GM19455 (cell line): ENCODE data around the gene YOD1.

Source experiments
- ATAC-seq: cut with Tn5 transposase; IDR thresholded peaks from one replicate; pipeline ENCODE4 v1.9.1; 2021; ENCODE audit not compliant: unreplicated experiment

The YOD1 gene

DNA sequence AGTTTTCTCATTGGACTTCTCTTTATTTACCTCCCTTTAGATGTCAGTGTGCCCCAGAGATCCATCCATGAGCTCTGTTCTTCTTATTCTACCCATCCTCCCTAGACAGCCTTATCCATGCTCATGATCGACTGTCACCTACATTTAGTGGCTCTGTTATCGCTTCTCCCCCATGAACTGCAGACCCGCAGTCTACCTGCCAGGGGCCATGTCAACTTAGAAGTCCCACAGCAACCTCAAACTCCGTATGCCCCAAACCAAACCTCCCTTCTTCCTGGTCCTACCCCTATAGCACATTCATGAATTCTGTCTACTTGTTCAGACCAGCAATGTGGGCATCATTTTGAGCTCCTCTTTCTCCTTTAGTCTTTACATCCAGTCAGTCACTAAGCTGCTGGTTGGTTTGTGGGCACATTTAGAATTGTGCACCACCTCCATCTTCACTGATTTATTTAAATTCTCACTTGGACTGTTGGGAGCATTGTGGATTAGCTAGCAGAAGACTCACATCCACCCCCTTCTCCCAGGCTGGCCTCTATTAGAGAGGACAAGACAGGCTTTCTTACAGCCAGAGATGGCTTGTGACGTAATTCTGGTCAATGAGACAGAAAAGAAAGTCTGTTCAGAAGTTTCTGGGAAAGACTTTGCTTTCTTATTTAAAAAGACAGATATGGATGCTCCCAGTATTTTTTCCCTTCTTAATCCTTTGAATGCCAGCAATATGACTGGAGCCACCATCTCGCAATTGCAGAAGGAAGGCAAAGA lies 37.5 kb downstream of the YOD1 start:
- ATAC-seq = no peak

DNA sequence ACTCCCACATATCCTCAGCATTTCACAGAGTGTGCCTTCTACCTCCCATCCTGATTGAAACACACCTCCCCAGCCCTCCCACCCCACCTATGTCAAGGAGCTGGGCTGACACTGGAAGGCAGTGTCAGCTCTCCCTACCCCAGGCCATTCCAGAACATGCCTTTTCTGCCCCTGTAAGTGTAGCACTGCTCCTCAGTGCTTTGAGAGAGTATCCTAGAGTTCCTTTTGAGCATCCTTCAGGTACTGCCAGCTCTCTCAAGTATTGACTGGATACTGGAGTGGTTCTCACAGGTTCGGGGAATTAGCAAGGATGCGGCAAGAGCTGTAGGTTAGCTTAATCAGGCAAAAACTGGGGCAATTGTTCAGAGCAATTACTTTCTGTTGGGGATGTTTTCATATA lies 40.3 kb downstream of the YOD1 start:
- ATAC-seq = no peak

DNA sequence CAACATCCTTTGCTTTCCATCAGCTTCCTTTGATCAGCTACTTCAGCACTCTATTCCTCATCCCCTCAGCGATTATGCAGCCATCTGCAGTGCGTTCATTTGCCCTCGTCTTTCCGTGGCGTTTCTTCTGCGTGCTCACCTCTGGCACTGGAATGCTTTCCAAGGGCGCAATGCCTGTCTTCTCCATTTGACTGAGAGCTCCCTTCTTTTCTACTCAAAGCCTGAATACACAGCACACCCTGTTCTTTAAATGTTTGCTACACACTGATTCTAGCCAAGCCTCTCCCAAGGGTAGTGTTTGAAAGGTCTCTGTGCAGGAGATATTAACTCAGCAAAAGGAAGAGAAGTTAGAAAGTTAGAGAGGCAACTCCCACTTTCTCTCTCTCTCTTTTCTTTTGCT lies 41.1 kb downstream of the YOD1 start:
- no peak for ATAC-seq

DNA sequence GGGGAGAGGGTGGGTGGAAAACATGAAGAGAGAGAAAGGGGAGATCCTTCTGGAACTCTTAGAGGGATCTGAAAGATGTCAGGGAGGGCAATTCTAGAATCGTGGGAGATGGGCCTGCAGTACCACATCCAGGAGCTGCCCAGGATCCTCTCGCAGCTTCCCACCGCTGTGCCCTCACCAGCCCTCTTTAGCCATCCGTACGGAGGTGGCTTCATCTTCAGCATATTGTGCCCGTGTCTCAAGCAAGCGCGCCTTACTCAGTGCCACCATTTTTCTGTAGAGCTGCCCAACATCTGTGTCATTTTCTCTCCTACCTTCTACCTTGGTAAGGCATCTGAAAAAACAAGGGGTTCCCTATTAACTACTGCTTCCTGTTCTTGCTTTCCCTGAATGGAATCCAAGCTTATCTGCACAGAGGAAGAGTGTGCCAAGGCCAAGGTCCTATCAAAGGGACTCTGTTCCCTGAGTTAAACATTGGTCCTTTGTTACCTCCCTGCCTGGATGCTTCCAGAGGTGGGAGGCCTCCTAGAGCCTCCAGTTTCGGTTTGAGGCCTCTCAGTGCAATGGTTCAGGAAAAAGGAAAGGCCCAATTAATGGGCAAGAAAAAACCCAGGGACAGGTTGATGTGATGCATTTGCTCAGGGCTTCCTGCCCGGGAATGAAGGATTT lies 41.7 kb downstream of the YOD1 start:
- ATAC-seq = no peak

DNA sequence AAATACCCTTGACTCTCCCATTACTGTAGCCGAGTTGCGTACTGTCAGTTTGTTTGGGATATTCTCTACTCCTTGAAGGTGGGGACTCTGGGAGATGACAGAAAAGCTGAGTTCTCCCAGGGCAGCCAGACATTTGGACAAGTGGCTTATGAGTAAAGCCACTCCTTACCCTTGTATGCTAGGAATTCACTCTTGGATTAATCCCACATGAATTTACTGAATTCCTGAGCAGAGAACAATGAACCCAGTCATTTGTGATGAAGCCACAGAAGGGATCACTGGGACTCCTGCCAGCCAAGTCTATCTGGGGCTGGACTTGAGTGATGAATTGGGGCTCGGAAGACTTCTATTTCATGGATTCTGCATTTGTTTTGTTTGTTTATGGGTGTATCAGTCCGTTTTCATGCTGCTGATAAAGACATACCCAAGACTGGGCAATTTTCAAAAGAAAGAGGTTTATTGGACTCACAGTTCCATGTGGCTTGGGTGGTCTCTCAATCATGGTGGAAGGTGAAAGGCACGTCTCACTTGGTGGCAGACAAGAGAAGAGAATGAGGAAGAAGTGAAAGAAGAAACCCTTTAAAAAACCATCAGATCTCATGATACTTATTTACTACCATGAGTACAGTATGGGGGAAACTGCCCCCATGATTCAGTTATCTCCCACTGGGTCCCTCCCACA lies 43.5 kb downstream of the YOD1 start:
- ATAC-seq = no peak

DNA sequence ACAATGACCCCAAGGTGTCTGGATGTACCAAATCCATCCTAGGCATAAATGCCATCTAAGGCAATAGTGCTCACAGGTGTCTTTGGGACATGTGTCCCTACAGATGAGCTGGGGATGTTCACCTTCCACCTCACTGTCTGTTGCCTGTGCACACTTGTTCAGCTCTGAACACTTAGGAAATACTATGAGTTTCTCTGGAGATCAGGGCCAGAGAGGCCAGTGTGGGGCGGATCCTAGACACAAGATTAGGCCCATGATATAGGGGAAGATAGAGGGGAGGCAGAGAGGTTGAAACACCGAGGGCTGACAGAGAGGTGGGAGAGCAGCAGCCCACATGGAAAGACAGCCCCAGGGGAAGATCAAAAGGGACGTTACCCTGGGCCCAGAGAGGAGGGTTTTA lies 44.1 kb downstream of the YOD1 start:
- ATAC-seq = no peak

DNA sequence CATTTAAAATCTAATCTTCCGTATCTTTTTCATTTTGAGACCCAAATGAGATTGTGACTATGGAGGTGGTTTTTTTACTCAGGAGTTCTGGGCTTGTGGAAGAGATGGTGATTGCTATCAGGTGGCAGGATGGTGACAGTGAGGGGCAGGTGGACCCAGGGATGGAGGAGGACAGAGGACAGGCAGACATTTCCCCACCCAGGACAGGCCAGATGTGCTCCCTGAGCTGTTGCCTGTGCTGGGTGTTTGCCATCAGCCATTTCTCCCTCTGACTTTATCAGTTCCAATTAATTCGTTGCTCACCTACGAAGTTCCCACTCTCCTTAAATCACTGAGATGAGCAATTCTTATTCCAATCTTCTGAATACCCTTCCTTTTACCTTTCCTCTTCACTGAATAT lies 44.9 kb downstream of the YOD1 start:
- ATAC-seq = no peak

DNA sequence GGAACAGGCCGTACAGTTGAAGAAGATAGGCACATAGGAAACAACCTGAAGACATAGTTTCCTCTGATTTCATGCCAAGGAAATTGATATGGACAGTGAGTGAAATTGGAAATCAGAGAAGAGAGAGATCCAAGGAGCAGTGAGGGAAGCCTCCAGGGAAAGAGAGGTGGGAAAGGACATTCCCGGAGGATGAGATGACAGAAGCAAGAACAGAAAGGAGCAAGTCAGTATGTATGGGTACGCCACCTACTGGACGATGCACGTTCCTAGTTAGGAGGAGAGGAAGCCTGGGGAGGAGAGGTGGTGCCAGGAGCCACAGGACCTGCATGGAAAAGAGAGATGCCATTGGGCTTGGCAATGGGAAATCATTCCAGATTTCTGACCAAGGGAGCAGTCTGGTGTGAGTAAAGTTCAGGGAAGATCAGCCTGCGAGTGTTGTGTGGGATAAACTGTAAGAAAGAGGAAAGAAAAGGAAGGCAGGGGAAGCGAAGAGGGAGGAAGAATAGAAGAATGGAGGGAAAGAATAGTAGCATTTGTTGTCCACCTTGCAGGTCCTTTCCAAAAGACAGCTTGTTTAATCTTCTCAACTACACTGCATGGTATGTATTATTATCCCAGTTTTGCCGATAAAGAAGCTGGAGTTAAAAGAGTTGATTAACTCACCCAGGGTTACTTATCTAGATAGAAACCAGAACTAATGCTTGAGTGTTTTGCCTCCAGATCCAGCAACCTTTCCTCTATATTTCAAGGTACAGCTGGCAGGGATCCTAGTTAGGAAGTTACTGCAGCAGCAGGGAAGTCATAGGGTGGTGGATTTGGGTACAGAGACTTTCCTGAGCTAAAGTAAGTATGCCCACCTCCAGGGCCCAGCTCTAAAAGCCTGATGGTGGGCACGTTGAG lies 45.8 kb downstream of the YOD1 start:
- ATAC-seq = no peak

DNA sequence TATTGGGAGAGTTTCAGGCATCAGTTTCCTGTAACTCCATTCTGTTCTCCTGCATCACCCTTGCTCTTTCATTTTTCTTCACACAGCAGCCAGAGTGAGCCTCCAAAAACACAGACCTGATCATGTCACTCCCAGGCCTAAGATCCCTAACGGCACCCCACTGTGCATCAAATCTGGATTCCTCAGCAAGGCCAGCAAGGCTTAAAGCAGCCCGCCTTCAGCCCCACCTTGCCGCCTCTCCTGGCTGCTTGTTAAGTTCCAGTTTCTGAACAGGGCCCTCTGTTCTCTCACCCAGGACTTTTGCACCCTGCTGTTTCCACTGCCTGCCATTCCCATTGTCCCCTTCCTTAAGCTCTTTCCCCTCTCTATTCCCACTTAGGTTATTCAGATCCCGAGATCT lies 47.8 kb downstream of the YOD1 start:
- no peak for ATAC-seq

DNA sequence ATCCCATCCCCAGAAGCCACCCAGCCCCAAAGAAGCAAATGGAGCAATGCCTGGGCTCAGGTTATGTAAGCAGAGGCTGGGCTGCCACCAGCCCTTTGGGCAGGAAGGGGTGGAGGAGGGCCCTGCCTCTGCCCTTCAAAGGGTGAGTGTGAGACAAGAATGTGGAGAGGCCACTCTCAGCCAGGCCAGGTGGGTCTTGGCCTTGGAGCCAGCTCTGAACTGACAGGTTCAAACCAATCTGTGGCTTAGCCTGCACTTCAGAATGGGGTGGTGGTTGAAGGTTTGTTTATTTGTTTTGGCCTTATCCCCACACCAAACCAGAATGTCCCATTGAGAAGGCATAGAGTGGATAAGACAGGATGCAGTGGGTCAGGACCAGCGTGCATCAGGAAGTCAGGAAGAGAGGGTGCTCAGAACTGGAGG lies 48.3 kb downstream of the YOD1 start:
- ATAC-seq = no peak

DNA sequence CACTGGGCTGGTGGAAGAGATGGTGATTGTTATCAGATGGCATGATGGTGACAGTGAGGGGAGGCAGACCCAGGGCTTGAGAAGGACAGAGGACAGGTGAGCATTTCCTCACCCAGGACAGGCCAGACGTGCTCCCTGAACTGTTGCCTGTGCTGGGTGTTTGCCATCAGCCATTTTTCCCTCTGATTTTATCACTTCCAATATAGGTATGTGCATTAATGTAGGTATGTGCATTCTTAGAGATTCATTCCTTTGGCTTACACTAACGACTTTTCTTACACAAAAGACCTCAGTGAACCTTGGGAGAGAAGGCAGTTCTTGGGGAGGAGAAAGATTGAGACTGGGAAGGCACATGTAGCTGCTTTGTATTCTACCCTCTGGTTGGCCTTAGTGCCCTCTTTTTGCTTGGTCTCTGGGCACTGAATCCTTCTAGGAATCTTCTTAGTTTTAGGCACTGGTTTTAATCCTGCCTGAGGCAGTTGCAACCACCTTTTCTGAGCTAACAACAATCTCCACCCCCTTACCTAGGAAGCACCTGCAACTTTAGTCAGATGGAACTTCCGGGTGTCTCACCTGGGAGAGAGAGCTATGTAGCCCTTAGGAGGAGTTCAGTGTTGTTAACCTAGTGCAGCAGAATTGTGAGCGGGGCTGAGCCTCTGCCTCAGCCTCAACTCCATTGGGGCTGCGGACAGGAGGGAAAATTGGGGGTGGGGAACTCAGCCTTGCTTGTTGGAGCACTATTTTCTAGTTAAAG lies 49.3 kb downstream of the YOD1 start:
- no peak for ATAC-seq

DNA sequence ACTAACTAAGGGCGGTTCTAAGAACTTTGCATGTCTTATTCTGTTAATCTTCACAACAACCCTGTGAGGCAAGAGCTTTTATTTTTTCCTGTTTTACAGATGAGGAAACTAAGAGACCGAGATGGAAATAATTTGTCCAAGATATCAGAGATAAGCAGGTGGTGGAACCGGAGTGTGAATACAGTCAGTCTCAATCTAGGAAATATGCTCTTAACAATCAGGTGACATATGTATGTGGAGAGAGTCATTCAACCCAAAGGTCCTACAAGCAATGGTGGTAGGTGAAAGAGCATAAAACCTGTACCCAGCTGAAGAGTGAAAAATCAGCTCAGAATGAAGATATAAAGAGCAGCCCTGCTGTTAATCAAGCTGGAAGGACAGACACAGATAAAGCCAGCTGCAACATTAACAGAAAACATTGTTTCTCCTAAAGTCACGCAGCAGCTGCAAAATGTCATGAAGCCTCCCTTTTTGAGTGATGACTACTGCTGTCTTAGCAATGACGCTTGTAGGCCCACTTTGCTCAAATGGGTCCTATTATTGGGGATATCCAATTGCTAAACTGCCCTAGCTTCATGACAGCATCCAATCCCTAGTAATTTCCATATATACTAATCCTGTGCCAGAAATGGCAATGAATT lies 50.2 kb downstream of the YOD1 start:
- ATAC-seq = no peak

DNA sequence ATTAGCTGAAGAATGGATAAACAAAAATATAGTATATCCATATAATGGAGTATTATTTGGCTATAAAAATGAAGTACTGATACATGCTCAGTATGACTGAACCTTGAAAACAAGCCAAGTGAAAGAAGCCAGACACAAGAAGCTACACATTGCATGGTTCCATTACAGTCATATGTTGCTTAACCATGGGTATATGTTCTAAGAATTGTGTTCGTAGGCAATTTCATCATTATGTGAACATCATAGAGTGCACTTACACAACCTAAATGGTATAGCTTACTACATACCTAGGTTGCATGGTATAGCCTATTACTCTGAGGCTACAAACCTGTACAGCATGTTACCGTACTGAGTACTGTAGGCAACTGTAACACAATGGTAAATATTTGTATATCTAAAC lies 52.2 kb downstream of the YOD1 start:
- ATAC-seq = no peak
